ENCODE measurements around the gene SLC25A14.

DNA sequence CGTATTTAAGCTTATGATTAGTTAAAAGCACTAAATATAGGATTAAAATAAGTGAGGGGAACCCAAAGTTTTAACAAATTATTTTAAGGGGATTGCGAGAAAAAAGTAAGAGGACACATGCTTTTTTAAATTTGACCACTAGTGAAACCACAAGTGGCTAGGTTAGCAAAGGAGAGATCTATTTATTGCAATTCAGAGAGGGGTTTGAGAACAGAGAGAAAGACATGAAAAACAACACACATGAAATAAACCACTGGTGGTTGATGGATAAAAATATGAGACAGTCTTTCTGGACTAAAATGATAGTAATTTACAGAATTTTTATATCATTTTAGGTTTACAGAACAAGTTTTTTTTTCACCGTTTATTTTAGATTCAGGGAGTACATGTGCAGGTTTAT, 11.8 kb downstream of the SLC25A14 start:
- TF ChIP-seq, protein P1, sequence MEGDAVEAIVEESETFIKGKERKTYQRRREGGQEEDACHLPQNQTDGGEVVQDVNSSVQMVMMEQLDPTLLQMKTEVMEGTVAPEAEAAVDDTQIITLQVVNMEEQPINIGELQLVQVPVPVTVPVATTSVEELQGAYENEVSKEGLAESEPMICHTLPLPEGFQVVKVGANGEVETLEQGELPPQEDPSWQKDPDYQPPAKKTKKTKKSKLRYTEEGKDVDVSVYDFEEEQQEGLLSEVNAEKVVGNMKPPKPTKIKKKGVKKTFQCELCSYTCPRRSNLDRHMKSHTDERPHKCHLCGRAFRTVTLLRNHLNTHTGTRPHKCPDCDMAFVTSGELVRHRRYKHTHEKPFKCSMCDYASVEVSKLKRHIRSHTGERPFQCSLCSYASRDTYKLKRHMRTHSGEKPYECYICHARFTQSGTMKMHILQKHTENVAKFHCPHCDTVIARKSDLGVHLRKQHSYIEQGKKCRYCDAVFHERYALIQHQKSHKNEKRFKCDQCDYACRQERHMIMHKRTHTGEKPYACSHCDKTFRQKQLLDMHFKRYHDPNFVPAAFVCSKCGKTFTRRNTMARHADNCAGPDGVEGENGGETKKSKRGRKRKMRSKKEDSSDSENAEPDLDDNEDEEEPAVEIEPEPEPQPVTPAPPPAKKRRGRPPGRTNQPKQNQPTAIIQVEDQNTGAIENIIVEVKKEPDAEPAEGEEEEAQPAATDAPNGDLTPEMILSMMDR (conservative IDR thresholded peaks at IDR 0.05; ENCODE audit: low read depth, low read length), result no peak
- no peak for TF ChIP-seq EZH2 (IDR thresholded peaks at IDR 0.05; ENCODE audit: low read length, unreplicated experiment)
- TF ChIP-seq EZH2phosphoT487 (IDR thresholded peaks at IDR 0.05; ENCODE audit: borderline replicate concordance, low read length), result no peak

Measured in PC-3 (cell line).